Stomach (tissue), 4 donors: ENCODE data around the gene NLGN1.

Source experiments
- CTCF ChIP-seq, 7 experiments: fragments of 450-650 bp in 4 of 7; fragments of 200-600 bp in 3 of 7; sonication (generic) in 3 of 7; IDR thresholded peaks; one replicate each; pipeline ENCODE4 v1.5.1; 2016 to 2019; ENCODE audit warnings: antibody characterized with exemption in 7 of 7, control low read depth in 2 of 7, mild to moderate bottlenecking in 1 of 7
- POLR2AphosphoS5 ChIP-seq, 3 donors: sonication (generic); formaldehyde crosslinking; IDR thresholded peaks; one replicate each; pipeline ENCODE4 v1.6.1; 2016; ENCODE audit warnings: antibody characterized with exemption in 3 of 3

DNA sequence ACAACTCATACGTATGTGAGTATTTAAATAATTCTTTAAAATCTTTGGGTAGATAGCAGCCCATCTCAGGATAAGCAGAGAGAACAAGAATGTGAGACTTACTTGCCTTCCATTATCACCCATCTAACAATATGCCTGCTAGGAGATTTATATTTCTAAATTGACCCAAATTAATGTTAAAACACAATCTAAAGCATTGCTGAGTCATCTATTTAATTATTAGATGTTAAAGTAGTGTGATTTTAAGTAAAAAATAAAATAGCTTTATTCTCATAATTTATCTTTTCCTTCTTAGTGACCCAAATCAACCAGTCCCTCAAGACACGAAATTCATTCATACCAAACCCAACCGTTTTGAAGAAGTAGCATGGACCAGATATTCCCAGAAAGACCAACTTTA, 882.6 kb downstream of the NLGN1 start:
- TF ChIP-seq CTCF (IDR thresholded peaks at IDR 0.05), result no peak
- no peak for TF ChIP-seq POLR2AphosphoS5 (IDR thresholded peaks at IDR 0.05)
